Retina (tissue), 1 donor: ENCODE measurements around the gene ZG16B.

ENCODE experiments used
- DNase-seq: peaks from one replicate; pipeline ENCODE4 v3.0.0-alpha.2; 2016

Gene ZG16B

GRCh38 chr16:2829501-2830354 lies at the start of gene ZG16B:
ZG16B (plus strand) TSS chr16:2830303; CDS start chr16:2830442, 139 bp downstream.
- DNase-seq, result no peak

GRCh38 chr16:2782583-2783351 lies 47.3 kb upstream of the ZG16B start:
- no peak for DNase-seq

- no peak for DNase-seq
Observed at GRCh38 chr16:2783581-2784357, 46.3 kb upstream of the ZG16B start.

GRCh38 chr16:2784358-2785100 lies 45.6 kb upstream of the ZG16B start:
- no peak for DNase-seq

GRCh38 chr16:2785101-2785991 lies 44.8 kb upstream of the ZG16B start:
- DNase-seq, result peak; percentile 43

GRCh38 chr16:2786061-2786825 lies 43.9 kb upstream of the ZG16B start:
- no peak for DNase-seq

- DNase-seq, result no peak
Observed at GRCh38 chr16:2786826-2787151, 43.3 kb upstream of the ZG16B start.

- no peak for DNase-seq
Observed at GRCh38 chr16:2787406-2787805, 42.7 kb upstream of the ZG16B start, which contains the start of gene PRSS33. PRSS33 (minus strand) TSS chr16:2787560; CDS start chr16:2786547, 1,013 bp downstream.

GRCh38 chr16:2787961-2788360 lies 42.1 kb upstream of the ZG16B start:
- no peak for DNase-seq

GRCh38 chr16:2790631-2791030 lies 39.5 kb upstream of the ZG16B start:
- no peak for DNase-seq

GRCh38 chr16:2791174-2791573 lies 38.9 kb upstream of the ZG16B start:
- no peak for DNase-seq

- DNase-seq, result no peak
Observed at GRCh38 chr16:2792940-2793339, 37.2 kb upstream of the ZG16B start.

GRCh38 chr16:2795395-2796143 lies 34.5 kb upstream of the ZG16B start:
- DNase-seq, result no peak

GRCh38 chr16:2798723-2799204 lies 31.3 kb upstream of the ZG16B start:
- no peak for DNase-seq

- no peak for DNase-seq
Observed at GRCh38 chr16:2799205-2799858, 30.8 kb upstream of the ZG16B start.

GRCh38 chr16:2799859-2800226 lies 30.3 kb upstream of the ZG16B start:
- no peak for DNase-seq

- DNase-seq, result no peak
Observed at GRCh38 chr16:2803545-2804195, 26.4 kb upstream of the ZG16B start.

- DNase-seq, result no peak
Observed at GRCh38 chr16:2804728-2805127, 25.4 kb upstream of the ZG16B start.

GRCh38 chr16:2806286-2806685 lies 23.8 kb upstream of the ZG16B start:
- no peak for DNase-seq
